DMS114 treated with DMSO at 0.1 percent for 48 hours (cell line): Measurements from ENCODE around the gene MFAP2.

Experiments used
- DNase-seq: peaks from one replicate; lab custom pipeline; 2025; ENCODE audit not compliant: unreplicated experiment; lab: John Stamatoyannopoulos, UW

The MFAP2 gene

GRCh38 chr1:17008208-17008855 lies 27.9 kb upstream of the MFAP2 start:
- no peak for DNase-seq

- no peak for DNase-seq
Observed at GRCh38 chr1:17007121-17007520, 26.7 kb upstream of the MFAP2 start.

DNA sequence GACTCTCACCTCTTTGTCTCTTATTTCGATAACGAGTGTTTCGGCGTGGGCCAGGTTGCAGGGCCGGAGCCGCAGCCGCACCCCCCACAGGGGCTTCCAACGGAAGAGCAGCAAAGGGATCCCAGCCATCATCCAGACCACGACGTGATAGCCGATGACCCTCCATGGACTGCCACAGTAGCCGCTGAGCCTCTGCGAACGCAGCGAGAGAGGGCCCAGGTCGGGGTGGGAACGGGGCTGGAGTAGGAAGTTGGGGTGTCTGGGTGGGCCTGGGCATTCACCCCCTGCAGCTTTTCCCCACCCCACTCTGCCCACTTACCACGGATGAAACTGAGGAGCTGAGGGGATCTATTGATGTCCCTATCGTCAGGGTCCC lies 24.9 kb upstream of the MFAP2 start:
- DNase-seq, result no peak

DNA sequence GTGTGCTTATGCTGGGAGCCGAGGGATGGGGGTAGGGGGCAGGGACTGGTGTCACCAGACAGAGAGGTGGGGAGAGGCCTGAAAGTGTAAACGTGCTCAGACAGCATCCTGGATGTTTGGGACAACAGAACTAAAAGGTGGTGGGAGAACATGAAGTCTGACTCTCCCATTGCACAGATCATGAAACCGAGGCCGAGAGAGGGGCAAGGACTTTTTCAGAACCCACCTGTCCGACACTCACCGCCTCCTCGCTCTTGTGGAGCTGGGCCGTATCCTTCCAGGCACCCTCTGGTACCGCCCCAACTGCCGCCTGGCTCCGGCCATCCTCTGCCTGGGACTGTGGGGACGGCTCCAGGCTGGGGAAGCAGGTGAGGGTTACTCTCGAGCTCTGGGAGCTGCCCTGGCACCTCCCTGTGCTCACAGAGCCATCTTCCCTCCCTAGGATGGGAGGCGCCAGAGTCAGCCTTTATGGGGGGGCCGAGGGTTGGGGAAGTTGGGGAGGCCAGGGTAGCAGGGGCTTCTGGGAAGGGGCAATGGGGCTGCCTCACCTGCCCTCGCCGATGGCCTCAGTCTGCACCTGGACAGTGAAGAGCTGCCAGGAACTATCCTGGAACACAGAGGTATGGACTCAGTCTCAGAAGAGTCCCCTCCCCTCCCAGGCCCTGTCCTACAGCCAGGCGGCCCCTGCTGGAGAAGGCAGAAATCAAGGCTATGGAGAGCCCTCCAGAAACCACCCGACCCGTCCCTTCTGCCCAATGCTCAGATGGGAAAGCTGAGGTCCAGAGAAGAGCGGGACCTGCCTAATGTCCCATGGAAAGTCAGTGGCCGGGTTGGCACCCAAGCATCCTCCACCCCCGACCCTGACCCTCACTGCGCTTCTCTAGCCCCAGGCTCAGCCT lies 24.3 kb upstream of the MFAP2 start:
- no peak for DNase-seq

DNA sequence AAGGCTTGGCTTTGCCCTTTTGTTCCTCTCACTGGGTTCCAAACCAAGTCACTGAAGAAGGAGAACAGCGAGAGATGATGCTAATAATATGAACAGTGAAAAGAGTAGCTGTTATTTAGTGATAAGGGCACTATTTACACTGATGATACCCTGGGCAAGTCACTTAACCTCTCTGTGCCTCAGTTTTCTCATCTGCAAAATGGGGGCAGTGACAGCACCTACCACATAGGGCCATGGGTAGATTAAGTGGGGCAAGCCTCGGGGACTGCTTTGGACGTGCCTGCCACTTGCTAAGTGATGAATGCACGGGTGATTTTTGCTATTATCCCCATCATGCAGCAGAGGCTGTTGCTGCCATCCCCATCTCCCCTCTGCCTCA lies 22.1 kb upstream of the MFAP2 start:
- DNase-seq, result no peak

GRCh38 chr1:17001760-17002523 lies 21.5 kb upstream of the MFAP2 start:
- DNase-seq, result no peak

GRCh38 chr1:16999863-17000262 lies 19.4 kb upstream of the MFAP2 start:
- no peak for DNase-seq

GRCh38 chr1:16998589-16998988 lies 18.2 kb upstream of the MFAP2 start:
- DNase-seq, result no peak

DNA sequence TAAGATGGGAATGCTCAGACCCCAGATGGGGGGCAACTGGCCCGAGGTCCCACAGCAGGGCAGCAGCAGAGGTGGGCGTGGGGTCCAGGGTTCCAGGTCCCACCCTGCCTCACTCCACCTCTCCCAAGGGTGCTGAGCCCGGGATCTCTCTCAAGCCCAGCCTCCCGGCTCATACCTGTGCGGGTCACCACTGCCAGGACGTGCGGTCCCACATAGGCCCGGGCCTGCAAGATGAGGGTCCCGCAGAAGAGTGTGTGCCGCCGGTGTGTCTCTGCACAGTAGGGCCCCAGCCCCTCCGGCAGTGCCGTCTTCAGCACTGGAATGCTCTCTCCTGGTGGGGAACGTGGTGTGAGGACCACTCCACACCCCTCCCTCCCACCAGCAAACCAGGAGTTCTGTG lies 16.4 kb upstream of the MFAP2 start:
- no peak for DNase-seq

DNA sequence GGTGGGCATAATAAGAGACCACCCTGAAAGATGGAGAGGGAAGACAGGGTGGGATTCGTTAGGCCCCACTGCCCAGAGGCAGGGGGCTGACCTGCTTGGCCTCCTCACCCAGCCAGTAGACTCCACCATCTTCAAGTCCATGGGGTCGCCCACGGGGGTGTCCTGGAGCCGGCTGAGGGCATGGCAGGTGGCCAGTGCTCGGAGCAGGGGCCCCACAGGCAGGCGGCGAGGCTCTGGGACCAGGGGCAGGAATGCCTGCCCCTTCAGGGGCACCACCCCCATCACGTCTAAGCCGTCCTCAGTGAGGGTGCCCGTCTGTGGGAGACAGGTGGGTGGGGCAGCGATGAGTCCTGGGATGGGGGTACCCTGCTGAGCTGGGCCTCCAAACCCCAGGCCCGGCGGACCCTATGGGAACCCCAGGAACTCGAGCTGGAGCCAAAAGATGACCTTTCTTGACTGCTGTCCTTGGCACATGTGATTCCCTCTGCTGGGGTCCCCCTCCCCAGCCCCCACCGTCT lies 13.2 kb upstream of the MFAP2 start:
- DNase-seq, result no peak

- DNase-seq, result no peak
Observed at GRCh38 chr1:16992675-16993074, 12.3 kb upstream of the MFAP2 start.

- no peak for DNase-seq
Observed at GRCh38 chr1:16992102-16992501, 11.7 kb upstream of the MFAP2 start.

DNA sequence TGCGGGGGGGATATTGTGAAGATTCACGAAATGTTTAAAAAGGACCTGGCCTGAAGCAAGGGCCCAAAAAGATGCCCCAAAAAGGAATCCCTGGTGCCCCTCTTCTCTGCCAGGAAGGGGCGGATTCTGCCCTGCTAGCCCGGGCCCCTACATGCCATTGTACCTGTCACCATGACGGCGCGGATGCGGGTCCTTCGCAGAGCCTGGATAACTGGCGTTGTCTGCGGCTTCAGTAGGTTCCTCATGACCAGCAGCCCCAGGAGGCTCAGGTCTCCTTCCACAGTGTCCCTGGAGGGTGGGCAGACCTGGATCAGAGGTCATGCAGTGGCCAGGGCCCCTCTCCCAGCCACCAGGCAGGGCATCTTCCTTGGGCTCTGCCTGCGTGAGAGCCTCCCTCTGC lies 11.2 kb upstream of the MFAP2 start:
- DNase-seq, result no peak

- no peak for DNase-seq
Observed at GRCh38 chr1:16989676-16990391, 9.4 kb upstream of the MFAP2 start.

DNA sequence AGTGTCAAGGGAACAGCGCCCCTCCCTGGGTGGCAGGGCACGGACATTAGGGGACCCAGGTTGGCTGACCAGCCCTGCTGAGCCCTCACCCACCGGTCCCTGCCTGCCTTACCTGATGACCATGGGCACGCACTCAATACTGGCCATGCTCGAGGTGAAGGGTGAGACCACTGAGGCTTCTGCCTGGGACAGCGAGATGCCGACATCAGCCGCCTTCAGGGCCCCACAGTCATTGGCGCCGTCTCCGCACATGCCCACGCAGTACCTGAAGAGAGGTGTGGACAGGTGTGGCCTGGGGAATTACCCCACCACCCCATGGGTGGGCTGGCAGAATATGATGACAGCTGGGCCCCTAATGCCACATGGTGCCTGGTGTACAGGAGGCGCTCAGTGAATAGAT lies 7.8 kb upstream of the MFAP2 start:
- no peak for DNase-seq

DNA sequence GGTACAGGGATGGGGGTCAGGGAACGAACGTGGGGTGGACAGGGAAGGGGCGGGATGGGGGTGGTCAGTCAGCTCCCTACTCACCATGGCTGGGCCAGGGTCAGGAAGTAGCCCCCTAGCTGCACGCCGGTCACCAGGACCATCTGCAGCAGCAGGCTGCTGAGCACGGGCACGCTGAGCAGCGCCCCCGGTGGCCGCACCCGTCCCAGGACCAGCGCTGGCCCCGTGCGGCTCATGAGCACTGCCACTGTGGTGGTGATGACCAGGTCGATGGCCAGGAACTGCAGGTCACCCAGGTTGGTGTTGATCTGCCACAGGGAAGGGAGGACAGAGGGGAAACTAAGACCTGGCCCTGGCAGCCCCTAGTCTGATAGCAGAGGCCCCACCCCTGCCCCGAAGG lies 6.5 kb upstream of the MFAP2 start:
- DNase-seq, result no peak

DNA sequence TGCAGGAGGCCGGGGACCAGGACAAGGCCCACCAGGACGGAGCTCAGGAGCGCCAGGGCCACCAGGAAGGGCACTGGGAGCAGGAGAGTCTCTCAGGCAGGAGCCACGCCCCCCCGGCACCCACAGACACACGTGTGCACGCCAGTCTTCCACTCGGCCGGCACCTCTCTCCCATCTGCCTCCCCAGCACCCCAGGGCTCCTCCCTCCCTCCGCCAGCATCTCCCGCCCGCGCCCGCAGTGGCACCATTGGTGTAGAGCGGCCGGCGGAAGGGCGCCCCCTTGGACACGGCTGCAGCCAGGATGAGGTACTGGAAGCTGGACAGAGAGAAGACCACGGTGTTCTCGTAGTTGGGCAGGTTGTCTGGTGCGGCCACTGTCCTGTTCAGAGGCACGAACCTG lies 6.1 kb upstream of the MFAP2 start:
- DNase-seq, result no peak

DNA sequence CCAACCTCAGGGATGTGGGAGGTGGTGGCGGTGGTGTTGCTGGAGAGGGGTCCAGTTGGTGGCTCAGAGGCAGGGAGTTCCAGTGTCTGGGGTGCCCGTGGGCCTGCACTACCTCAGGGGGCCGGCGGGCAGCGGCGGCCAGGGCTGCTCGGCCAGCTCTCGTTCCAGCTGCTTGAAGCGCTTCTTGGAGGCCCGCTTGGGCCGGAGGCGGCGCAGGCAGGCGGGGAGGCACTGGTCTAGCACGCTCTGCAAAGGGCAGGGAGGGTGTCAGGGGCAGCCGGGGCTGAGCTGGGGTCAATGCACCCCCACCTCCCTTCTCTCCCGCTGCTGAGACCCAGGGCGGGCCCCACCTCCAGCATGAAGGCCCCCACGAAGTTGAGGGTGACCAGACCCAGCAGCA lies 5.7 kb upstream of the MFAP2 start:
- DNase-seq, result no peak

GRCh38 chr1:16984717-16985116 lies 4.3 kb upstream of the MFAP2 start:
- no peak for DNase-seq

GRCh38 chr1:16983649-16984048 lies 3.2 kb upstream of the MFAP2 start:
- DNase-seq, result no peak

- no peak for DNase-seq
Observed at GRCh38 chr1:16982902-16983301, 2.5 kb upstream of the MFAP2 start.
